GM21515 (cell line): ENCODE data around the gene CYP20A1.

Source experiments
- ATAC-seq: cut with Tn5 transposase; IDR thresholded peaks from one replicate; pipeline ENCODE4 v1.9.1; 2021; ENCODE audit not compliant: unreplicated experiment

Gene CYP20A1

GRCh38 chr2:203354966-203355365 lies 116.1 kb downstream of the CYP20A1 start:
- no peak for ATAC-seq
